Astrocyte of the cerebellum (primary cell): ENCODE data around the gene ZNF653.

Experiments used
- DNase-seq: peaks from one replicate; pipeline ENCODE4 v3.0.0-alpha.2; 2011; ENCODE audit warnings: low read depth
- H3K4me3 ChIP-seq: 2 replicates; pipeline ENCODE4 v1.5.1; 2011; ENCODE audit warnings: mild to moderate bottlenecking, low read depth, low read length, moderate library complexity
- in situ Hi-C: cut with HindIII; loops from 2 replicates; pipeline ENCODE4 v1.10.0; 2017; ENCODE audit warnings: low sequenced_read_pairs
- TF ChIP-seq, protein P1 (sequence below): IDR thresholded peaks from 2 replicates; pipeline ENCODE4 v1.5.1; 2012; ENCODE audit warnings: low read length, low read depth, moderate library complexity, mild to moderate bottlenecking; ENCODE audit errors: missing control alignments

ZNF653 gene

DNA sequence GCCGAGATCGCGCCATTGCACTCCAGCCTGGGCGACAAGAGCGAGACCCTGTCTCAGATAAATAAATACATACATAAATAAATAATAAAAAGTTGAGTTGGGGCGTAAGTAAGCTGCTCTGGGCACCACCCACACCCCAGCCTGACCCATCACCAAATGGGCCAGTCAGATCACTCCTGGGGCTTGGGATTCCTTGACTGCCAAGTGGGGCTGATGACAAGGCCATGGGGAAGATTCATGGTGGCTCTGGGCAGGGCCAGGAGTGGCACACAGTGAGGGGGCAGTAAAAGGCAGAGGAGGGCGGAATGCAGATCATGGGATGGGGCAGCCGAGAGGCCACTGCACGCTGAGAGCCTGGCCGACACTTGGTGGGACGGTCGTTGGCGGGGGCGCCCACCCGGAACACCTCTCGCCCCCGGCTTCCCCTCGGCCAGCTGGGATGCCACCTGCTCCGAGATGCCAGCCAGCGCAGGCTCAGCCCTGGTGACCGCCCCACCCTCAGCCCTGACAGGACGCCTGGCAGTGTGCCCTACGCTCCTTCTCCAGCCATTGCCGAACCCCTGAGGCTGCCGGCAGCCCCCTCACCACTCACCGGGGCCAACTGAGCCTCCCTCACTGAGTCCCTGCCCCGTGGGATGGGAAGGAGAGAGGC is 10.9 kb downstream of the ZNF653 start:
- in situ Hi-C loops, result no loop called here
- TF ChIP-seq, protein P1, sequence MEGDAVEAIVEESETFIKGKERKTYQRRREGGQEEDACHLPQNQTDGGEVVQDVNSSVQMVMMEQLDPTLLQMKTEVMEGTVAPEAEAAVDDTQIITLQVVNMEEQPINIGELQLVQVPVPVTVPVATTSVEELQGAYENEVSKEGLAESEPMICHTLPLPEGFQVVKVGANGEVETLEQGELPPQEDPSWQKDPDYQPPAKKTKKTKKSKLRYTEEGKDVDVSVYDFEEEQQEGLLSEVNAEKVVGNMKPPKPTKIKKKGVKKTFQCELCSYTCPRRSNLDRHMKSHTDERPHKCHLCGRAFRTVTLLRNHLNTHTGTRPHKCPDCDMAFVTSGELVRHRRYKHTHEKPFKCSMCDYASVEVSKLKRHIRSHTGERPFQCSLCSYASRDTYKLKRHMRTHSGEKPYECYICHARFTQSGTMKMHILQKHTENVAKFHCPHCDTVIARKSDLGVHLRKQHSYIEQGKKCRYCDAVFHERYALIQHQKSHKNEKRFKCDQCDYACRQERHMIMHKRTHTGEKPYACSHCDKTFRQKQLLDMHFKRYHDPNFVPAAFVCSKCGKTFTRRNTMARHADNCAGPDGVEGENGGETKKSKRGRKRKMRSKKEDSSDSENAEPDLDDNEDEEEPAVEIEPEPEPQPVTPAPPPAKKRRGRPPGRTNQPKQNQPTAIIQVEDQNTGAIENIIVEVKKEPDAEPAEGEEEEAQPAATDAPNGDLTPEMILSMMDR, result no peak
- H3K4me3 ChIP-seq, result no peak overlapping the region
- DNase-seq, result no peak

DNA sequence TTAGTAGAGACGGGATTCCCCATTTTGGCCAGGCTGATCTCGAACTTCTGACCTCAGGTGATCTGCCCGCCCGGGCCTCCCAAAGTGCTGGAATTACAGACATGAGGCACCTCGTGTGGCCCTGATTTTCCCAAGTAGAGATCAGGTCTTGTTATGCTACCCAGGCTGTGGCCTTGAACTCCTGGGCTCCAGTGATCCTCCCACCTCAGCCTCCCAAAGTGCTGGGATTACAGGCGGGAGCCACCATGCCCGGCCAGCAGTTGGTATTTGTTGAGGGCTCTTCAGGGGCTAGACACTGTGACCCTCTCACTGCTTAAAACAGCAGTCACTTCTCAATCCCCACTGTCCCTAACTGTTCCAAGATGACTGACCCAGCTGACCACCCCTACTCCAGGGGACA is 16.3 kb downstream of the ZNF653 start:
- TF ChIP-seq, protein P1, result no peak
- no peak for DNase-seq
- in situ Hi-C loops, result no loop called here
- H3K4me3 ChIP-seq, result no peak overlapping the region

DNA sequence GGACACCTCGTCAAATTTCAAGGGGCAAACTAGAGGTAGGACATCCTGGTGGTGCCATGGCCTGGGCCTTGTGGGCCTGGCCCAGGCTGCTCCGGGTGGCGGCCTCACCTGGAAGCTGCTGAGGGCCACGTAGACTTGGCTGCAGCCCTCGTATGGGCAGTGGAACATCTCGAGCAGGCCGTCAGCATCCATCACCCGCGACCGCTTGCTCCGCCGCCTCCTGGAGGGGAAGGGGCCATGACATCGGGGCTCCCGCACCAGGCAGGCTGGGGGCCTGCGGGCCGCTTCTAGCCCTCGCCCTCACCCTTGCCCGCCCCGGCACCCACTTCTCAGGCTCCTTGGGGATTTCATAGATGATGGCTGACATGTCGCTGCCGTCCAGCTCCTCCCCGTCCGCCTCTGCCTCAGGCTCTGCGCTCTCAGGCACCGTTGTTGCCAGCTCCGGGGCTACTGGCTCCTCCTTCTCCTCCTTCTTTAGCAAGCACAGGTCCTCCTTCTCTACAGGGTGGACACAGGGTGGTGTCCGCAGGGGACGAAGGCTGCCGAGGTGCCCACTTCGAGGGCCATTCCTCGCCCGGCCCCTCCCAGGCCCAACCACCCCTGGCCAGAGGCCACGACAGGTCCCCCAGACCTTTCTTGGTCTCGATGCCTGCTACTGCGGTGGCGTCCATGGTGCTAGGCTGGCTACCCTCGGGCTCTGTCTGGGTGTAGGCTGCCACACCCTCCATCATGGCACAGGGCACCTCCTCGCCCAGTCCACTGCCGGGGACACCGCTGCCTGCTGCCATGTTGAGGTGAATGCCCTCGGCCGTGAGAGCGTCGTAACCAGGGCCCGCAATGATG is 18.8 kb downstream of the ZNF653 start:
- H3K4me3 ChIP-seq, result no peak overlapping the region
- in situ Hi-C loops, result no loop called here

DNA sequence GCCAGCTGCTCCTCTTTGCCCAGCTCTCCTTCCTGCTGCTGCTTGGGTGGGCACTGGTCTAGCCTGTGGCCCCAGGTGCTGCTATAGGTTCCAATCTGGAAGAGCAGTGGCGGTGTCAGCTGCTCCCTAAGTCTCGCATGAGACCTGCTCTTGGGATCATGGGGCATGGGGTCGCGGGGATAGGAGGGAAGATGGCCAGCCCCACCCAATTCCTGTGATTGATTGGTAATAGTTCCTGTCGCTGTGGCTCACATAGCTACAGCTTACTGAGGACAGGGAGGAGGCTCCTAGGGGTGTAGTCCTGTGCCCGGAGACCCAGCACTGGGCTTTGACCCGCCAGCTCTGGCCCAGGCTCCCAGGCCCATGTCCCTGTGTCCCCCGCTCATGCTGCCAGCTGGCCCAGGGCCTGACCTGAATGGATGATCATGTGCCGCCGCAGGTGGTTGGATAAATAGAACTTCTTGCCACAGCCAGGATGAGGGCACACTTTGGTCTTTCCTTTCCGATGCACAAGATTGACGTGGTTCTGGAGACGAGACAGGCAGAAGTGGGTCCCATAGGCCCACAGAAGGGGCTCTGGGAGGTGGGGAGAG is 20.3 kb downstream of the ZNF653 start:
- TF ChIP-seq, protein P1, result no peak
- in situ Hi-C loops, result no loop called here
- no peak overlapping the region for H3K4me3 ChIP-seq
- no peak for DNase-seq

More for the DNA sequence above, 18.8 kb downstream of the ZNF653 start:
- no peak for DNase-seq
- TF ChIP-seq, protein P1, result no peak

DNA sequence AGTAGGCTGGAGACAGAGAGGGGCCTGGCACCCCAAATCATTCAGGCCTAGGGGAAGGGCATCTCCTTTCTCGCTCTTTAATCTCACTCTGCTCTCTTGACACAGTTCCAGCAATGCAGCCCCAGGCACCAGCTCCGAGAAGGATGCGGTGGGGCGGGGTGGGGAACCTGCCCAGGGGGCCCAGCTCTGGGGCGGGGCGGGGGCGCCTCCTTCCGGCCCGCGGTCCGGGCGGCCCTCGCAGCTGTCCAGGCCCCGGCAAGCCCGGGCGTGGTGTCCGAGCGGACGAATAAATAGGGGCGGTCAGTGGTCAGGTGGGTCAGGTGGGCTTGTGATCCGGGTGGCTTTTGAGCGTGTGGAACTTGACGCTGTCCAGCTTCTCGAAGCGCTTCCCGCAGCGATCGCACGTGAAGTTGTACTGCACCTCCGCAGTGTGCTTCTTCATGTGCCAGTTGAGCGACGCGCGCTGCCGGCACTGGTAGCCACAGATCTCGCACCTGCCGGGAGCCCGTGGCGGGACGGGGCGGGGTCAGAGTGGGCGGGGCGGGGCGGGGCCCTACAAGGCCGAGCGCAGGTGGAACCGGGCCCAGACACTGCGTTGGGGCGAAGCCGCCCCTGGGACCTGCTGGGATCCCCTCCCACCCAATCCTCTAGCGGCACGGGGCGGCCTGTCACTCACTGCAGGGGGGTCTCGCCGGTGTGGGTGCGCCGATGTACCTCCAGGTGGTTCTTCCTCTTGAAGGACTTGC is 22.1 kb downstream of the ZNF653 start:
- in situ Hi-C loops, result no loop called here
- H3K4me3 ChIP-seq, result no peak overlapping the region
- TF ChIP-seq, protein P1, result no peak
- DNase-seq, result no peak
